HFF-Myc (cell line): ENCODE measurements around the gene CLEC4F.

Source experiments
- DNase-seq: peaks from one replicate; pipeline ENCODE4 v3.0.0-alpha.2; 2011; ENCODE audit warnings: low read depth; ENCODE audit errors: extremely low read depth
- H3K4me3 ChIP-seq: replicated peaks from 2 replicates; pipeline ENCODE4 v1.5.1; 2011; ENCODE audit warnings: low read depth, mild to moderate bottlenecking, control low read depth, low read length
- TF ChIP-seq, protein P1 (sequence below): IDR thresholded peaks from 2 replicates; pipeline ENCODE4 v1.5.1; 2012; ENCODE audit warnings: mild to moderate bottlenecking, low read depth, low read length, control low read depth; ENCODE audit errors: missing control alignments

The CLEC4F gene

GRCh38 chr2:70793450-70793849 is 26.9 kb downstream of the CLEC4F start:
- TF ChIP-seq, protein P1, sequence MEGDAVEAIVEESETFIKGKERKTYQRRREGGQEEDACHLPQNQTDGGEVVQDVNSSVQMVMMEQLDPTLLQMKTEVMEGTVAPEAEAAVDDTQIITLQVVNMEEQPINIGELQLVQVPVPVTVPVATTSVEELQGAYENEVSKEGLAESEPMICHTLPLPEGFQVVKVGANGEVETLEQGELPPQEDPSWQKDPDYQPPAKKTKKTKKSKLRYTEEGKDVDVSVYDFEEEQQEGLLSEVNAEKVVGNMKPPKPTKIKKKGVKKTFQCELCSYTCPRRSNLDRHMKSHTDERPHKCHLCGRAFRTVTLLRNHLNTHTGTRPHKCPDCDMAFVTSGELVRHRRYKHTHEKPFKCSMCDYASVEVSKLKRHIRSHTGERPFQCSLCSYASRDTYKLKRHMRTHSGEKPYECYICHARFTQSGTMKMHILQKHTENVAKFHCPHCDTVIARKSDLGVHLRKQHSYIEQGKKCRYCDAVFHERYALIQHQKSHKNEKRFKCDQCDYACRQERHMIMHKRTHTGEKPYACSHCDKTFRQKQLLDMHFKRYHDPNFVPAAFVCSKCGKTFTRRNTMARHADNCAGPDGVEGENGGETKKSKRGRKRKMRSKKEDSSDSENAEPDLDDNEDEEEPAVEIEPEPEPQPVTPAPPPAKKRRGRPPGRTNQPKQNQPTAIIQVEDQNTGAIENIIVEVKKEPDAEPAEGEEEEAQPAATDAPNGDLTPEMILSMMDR: no peak
- H3K4me3 ChIP-seq: no peak overlapping the region
- no peak for DNase-seq

GRCh38 chr2:70790136-70790828 is 30.1 kb downstream of the CLEC4F start, which contains the start of gene FIGLA:
TSS of gene FIGLA (minus strand) at chr2:70790643. CDS start at chr2:70790638, 5 bp downstream.
- no peak for DNase-seq
- TF ChIP-seq, protein P1: no peak
- no peak within 1 kb of the TSS for H3K4me3 ChIP-seq

- TF ChIP-seq, protein P1: peak; percentile 65
- H3K4me3 ChIP-seq: no peak overlapping the region
- DNase-seq: peak; percentile 9
Observed at GRCh38 chr2:70789304-70790135, 30.9 kb downstream of the CLEC4F start.

GRCh38 chr2:70785137-70785911 is 35.1 kb downstream of the CLEC4F start:
- TF ChIP-seq, protein P1: peak; percentile 44
- no peak overlapping the region for H3K4me3 ChIP-seq
- no peak for DNase-seq

DNA sequence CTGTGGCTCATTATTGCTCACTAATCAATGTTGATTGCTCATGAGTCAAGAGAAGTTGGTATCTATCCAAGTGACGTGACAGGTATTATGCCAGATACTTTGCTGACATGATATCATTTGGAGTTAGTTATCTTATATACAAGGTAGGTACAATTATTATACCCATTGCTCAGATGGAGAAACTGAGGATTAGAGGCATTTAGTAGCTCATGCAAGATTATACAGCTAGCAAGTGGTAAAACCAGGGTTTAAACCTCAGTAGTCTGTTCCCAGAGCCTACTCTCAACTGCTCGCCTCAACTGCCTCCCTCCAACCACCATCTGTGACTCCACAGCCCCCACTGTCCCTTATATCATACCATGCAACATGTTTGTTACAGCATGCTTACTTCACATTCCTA is 36.1 kb downstream of the CLEC4F start:
- no peak for DNase-seq
- TF ChIP-seq, protein P1: no peak
- no peak overlapping the region for H3K4me3 ChIP-seq

GRCh38 chr2:70779911-70780545 is 40.4 kb downstream of the CLEC4F start:
- no peak for DNase-seq
- H3K4me3 ChIP-seq: no peak overlapping the region
- TF ChIP-seq, protein P1: no peak
